PC-3 (cell line): Measurements from ENCODE around the gene CNTN2.

ENCODE experiments used
- EZH2 ChIP-seq: fragments of 300-600 bp; sonication (generic); IDR thresholded peaks from one replicate; pipeline ENCODE4 v1.6.1; 2017; ENCODE audit warnings: antibody characterized with exemption, mild to moderate bottlenecking, low read length; ENCODE audit not compliant: unreplicated experiment
- EZH2phosphoT487 ChIP-seq: fragments of 300-600 bp; sonication (generic); IDR thresholded peaks from 2 replicates; pipeline ENCODE4 v1.6.1; 2018; ENCODE audit warnings: mild to moderate bottlenecking, antibody characterized with exemption, low read length, borderline replicate concordance
- TF ChIP-seq, protein P1 (sequence below): fragments of 300-600 bp; sonication (generic); conservative IDR thresholded peaks from 2 replicates; pipeline ENCODE4 v1.5.1; 2017; ENCODE audit warnings: antibody characterized with exemption, low read depth, mild to moderate bottlenecking, low read length

DNA sequence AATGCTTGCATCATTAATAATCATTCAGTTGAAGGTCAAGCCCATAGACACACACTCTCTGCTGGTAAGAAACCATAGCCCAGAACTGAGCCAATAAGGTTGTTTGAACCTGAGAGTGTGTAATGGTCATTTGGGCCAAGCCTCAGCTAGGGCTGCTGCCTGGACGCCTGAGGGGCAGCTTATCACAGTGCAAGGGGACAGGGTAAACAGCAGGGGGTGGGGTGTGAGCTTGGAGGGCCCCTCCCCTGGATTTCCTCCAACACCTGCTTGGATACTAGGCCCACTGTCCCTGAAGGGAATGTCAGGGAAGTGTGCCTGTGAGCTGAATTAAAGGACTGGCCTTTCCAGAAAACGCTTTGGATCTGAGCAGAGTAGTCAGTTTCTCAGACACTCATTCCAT lies 24.6 kb upstream of the CNTN2 start:
- TF ChIP-seq, protein P1, sequence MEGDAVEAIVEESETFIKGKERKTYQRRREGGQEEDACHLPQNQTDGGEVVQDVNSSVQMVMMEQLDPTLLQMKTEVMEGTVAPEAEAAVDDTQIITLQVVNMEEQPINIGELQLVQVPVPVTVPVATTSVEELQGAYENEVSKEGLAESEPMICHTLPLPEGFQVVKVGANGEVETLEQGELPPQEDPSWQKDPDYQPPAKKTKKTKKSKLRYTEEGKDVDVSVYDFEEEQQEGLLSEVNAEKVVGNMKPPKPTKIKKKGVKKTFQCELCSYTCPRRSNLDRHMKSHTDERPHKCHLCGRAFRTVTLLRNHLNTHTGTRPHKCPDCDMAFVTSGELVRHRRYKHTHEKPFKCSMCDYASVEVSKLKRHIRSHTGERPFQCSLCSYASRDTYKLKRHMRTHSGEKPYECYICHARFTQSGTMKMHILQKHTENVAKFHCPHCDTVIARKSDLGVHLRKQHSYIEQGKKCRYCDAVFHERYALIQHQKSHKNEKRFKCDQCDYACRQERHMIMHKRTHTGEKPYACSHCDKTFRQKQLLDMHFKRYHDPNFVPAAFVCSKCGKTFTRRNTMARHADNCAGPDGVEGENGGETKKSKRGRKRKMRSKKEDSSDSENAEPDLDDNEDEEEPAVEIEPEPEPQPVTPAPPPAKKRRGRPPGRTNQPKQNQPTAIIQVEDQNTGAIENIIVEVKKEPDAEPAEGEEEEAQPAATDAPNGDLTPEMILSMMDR, result no peak
- TF ChIP-seq EZH2, result no peak
- TF ChIP-seq EZH2phosphoT487, result no peak
